Endothelial cell of umbilical vein (primary cell): Measurements from ENCODE around the gene FAM135A. TPM values are rescaled to one million over a fixed set of nuclear protein-coding genes. Genes with fewer than 3 reads are reported as not detected.

ENCODE experiments used
- BruUV-seq: library from RNA; stranded (reverse); fragments of 400-500 nt; replicated peaks from 2 replicates; lab custom pipeline; 2021; lab: Mats Ljungman, UMichigan
- CTCF ChIA-PET: fragments of 300-600, 350-600 bp; sonication (Branson Sonifier 250); formaldehyde crosslinking; loops from one replicate; lab custom pipeline; 2021; ENCODE audit warnings: antibody characterized with exemption, inconsistent platforms; lab: Charles Lee
- POLR2A ChIA-PET: fragments of 300-600, 350-600 bp; sonication (Branson Sonifier 250); formaldehyde crosslinking; loops from one replicate; lab custom pipeline; 2021; ENCODE audit warnings: antibody characterized with exemption, inconsistent platforms; lab: Charles Lee
- DNase-seq: peaks from one replicate; pipeline ENCODE4 v3.0.0-alpha.2; 2011; ENCODE audit warnings: low read depth, low spot score
- FAIRE-seq: peaks from 2 replicates; lab custom pipeline; 2011; peaks lifted over from hg19 to GRCh38; lab: Jason Lieb, UNC
- H2AFZ ChIP-seq: 2 replicates; pipeline ENCODE4 v1.6.0; 2012; ENCODE audit warnings: low read depth, low read length, control low read depth, inconsistent platforms
- H3K27ac ChIP-seq: 2 replicates; pipeline ENCODE4 v1.5.1; 2011; ENCODE audit warnings: low read depth, mild to moderate bottlenecking, control low read depth, low read length, moderate library complexity; ENCODE audit not compliant: insufficient read depth
- H3K27me3 ChIP-seq, 2 experiments: 2 replicates each; pipeline versions ENCODE4 v1.6.0 to v1.6.1; 2011; ENCODE audit warnings: low read length in 2 of 2, mixed read lengths in 1 of 2; ENCODE audit not compliant: control insufficient read depth in 2 of 2, insufficient read depth in 2 of 2
- H3K36me3 ChIP-seq, 2 experiments: 2 replicates in 1 of 2; 3 replicates in 1 of 2; pipeline ENCODE4 v1.5.1; 2011; ENCODE audit warnings: low read length in 2 of 2, mild to moderate bottlenecking in 1 of 2, moderate library complexity in 1 of 2; ENCODE audit not compliant: control insufficient read depth in 2 of 2, insufficient read depth in 2 of 2; ENCODE audit errors: extremely low read depth in 1 of 2
- H3K4me1 ChIP-seq: 3 replicates; pipeline ENCODE4 v1.5.1; 2011; ENCODE audit warnings: mild to moderate bottlenecking, low read length; ENCODE audit not compliant: control insufficient read depth, insufficient read depth; ENCODE audit errors: extremely low read depth
- H3K4me2 ChIP-seq: 2 replicates; pipeline ENCODE4 v1.6.1; 2011; ENCODE audit warnings: low read length, control low read depth, mixed read lengths; ENCODE audit not compliant: insufficient read depth
- H3K4me3 ChIP-seq, 3 experiments: fragments of 200-600 bp in 1 of 3; sonication (generic), shearing (Covaris generic) in 1 of 3; replicated peaks in 1 of 3; 2 replicates each; pipeline ENCODE4 v1.5.1; 2011 to 2016; ENCODE audit warnings: control low read depth in 3 of 3, low read length in 3 of 3, mild to moderate bottlenecking in 2 of 3, inconsistent platforms in 1 of 3, low read depth in 1 of 3, moderate library complexity in 1 of 3; ENCODE audit not compliant: insufficient read depth in 1 of 3
- H3K79me2 ChIP-seq: 2 replicates; pipeline ENCODE4 v1.6.0; 2012; ENCODE audit warnings: low read length, inconsistent platforms; ENCODE audit not compliant: control insufficient read depth, insufficient read depth
- H3K9ac ChIP-seq: replicated peaks from 2 replicates; pipeline ENCODE3; 2011; ENCODE audit warnings: low read length, control low read depth; ENCODE audit not compliant: insufficient read depth; ENCODE audit errors: extremely low read depth
- H3K9me1 ChIP-seq: replicated peaks from 3 replicates; pipeline ENCODE4 v1.6.0; 2011; ENCODE audit warnings: mild to moderate bottlenecking, low read length; ENCODE audit not compliant: control insufficient read depth, insufficient read depth; ENCODE audit errors: extremely low read depth
- H3K9me3 ChIP-seq: replicated peaks from 2 replicates; pipeline ENCODE4 v1.5.1; 2012; ENCODE audit warnings: low read length, inconsistent platforms; ENCODE audit not compliant: control insufficient read depth, insufficient read depth
- H4K20me1 ChIP-seq: replicated peaks from 2 replicates; pipeline ENCODE3; 2011; ENCODE audit warnings: mild to moderate bottlenecking, low read length; ENCODE audit not compliant: control insufficient read depth, insufficient read depth; ENCODE audit errors: extremely low read depth
- EZH2 ChIP-seq: IDR thresholded peaks from 2 replicates; pipeline ENCODE4 v1.6.1; 2012; ENCODE audit warnings: borderline replicate concordance, low read depth, mild to moderate bottlenecking, moderate library complexity, low read length, inconsistent platforms; ENCODE audit not compliant: severe bottlenecking
- FOS ChIP-seq: IDR thresholded peaks from 2 replicates; pipeline ENCODE4 v1.6.1; 2011; ENCODE audit warnings: mild to moderate bottlenecking, low read length, moderate library complexity, borderline replicate concordance; ENCODE audit not compliant: insufficient read depth
- GATA2 ChIP-seq: IDR thresholded peaks from 2 replicates; pipeline ENCODE4 v1.7.0; 2011; ENCODE audit warnings: low read depth, mild to moderate bottlenecking, moderate library complexity, mixed read lengths, low read length; ENCODE audit not compliant: insufficient read length, insufficient read depth
- JUN ChIP-seq: IDR thresholded peaks from 2 replicates; pipeline ENCODE4 v1.6.1; 2011; ENCODE audit warnings: borderline replicate concordance, low read depth; ENCODE audit not compliant: insufficient read length, insufficient read depth
- MYC ChIP-seq: IDR thresholded peaks from one replicate; pipeline ENCODE4 v1.6.1; 2011; ENCODE audit warnings: mild to moderate bottlenecking, low read depth, low read length
- POLR2A ChIP-seq: IDR thresholded peaks from 2 replicates; pipeline ENCODE4 v1.6.1; 2012; ENCODE audit warnings: low read depth, mild to moderate bottlenecking, control low read depth, low read length
- POLR2AphosphoS5 ChIP-seq: IDR thresholded peaks from 2 replicates; pipeline ENCODE4 v1.6.1; 2012; ENCODE audit warnings: low read depth, mild to moderate bottlenecking, control low read depth, low read length, moderate library complexity; ENCODE audit not compliant: insufficient read depth
- dilution Hi-C: fragments of 300-500 bp; cut with MboI; formaldehyde crosslinking; loops from one replicate; pipeline ENCODE4 v1.15.0; 2019; ENCODE audit warnings: low sequenced_read_pairs; ENCODE audit not compliant: extremely low pct_ligation_motif_present
- intact Hi-C: fragments of 100-400 bp; cut with micrococcal nuclease; formaldehyde crosslinking; loops from one replicate; pipeline ENCODE4 v1.10.0; 2022
- polyA plus RNA-seq, 4 experiments: library from polyadenylated mRNA; depleted of rRNA in 3 of 4; stranded (reverse) in 3 of 4; unstranded in 1 of 4; fragments of >200 nt; gene quantifications; 2 replicates each; pipeline versions ENCODE4 v1.2.1 to v1.2.3, GENCODE V29; 2011 to 2012; ENCODE audit warnings: missing spikeins in 1 of 4
- total RNA-seq: library from RNA; stranded (reverse); gene quantifications from 2 replicates; pipeline ENCODE4 v1.2.3, GENCODE V29; 2021
- TF ChIP-seq, protein P1 (sequence below): IDR thresholded peaks from 2 replicates; pipeline ENCODE4 v1.6.1; 2011; ENCODE audit not compliant: insufficient read depth, insufficient read length
- TF ChIP-seq, protein P2 (sequence below), 2 donors: IDR thresholded peaks; 1 replicate in 1 of 2; 2 replicates in 1 of 2; pipeline ENCODE4 v1.5.1; 2011; ENCODE audit warnings: low read length in 2 of 2, mild to moderate bottlenecking in 2 of 2, moderate library complexity in 2 of 2, control low read depth in 1 of 2, inconsistent platforms in 1 of 2, low read depth in 1 of 2; ENCODE audit not compliant: insufficient read depth in 1 of 2; ENCODE audit errors: extremely low read depth in 1 of 2

The FAM135A gene
- total and polyA plus RNA-seq, 2 donors (not counting 3 experiments of a cell fraction or from before 2014, with no cell fraction given), result 3.7 to 9.6 TPM

DNA sequence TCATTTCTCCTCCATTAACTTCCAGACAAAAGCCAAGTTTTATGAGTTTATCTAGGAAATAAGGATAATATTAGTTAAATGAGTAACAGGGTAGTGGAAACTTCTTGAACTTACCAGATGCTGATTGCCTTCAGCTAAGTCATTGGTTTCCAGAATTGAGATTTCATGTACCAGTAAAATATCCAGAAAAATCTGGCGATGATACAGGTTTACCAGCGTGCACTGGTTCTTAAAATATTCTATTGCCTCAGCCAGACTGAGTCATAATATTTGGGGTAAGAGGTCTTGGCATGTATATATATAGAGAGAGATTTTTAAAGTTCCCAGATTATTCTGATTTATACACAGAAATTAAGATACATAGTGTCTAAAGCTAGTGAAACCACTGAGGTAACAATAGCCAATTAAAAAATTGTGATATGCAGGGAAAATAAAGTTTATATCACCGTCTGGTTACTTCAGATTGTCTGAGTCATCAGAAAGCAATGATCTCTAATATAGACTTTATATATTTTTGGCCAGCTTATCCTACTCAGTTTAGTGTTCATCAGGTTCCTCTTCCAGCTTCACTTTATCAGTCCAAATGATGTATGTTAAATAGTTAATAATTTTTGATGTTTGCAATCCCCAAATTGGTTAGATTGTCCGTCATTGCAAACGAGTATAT is 113.9 kb downstream of the FAM135A start:
- no peaks in the 10 kb centered on the region for H3K4me1 ChIP-seq
- no peak overlapping the region for H2AFZ ChIP-seq
- no peak overlapping the region for H3K4me2 ChIP-seq
- no peak for DNase-seq
- intact Hi-C loops (no loop called here), dilution Hi-C loops (no loop called here)
- TF ChIP-seq FOS (no peak), POLR2A (no peak), GATA2 (no peak), MYC (no peak), JUN (no peak), EZH2 (no peak)
- TF ChIP-seq, protein P1, sequence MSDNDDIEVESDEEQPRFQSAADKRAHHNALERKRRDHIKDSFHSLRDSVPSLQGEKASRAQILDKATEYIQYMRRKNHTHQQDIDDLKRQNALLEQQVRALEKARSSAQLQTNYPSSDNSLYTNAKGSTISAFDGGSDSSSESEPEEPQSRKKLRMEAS, result no peak
- no peaks in the 10 kb centered on the region for H4K20me1 ChIP-seq
- no peaks in the 10 kb centered on the region for H3K9me3 ChIP-seq
- no TSS peak for BruUV-seq
- FAIRE-seq, result no peak
- no peaks in the 10 kb centered on the region for H3K27me3 ChIP-seq
- H3K4me3 ChIP-seq, result no peak overlapping the region
- H3K79me2 ChIP-seq, result no peaks in the 10 kb centered on the region
- H3K36me3 ChIP-seq, result no peaks in the 10 kb centered on the region
- no peaks in the 10 kb centered on the region for H3K9me1 ChIP-seq
- no peak overlapping the region for H3K27ac ChIP-seq
- ChIA-PET CTCF (no interaction called here), POLR2A (no interaction called here)
- no peak overlapping the region for H3K9ac ChIP-seq

DNA sequence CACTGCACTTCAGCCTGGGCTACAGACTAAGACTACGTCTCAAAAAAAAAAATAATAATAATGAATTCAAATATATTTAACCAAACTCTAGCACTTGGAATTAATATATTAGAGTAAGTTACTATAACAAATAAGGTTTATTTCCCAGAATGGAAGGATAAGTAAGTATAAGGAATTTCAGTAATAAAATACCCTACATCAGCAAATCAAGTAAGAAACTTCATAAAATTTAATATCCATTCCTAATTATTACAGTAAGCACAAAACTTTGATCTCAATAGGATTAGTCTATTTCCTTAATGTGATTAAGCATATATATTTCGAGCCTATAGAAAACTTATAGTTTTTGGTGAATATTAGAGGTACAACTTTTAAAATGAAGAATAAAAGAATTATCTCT is 116.7 kb downstream of the FAM135A start:
- Histone ChIP-seq H3K4me2 (no peak overlapping the region), H3K9me3 (no peaks in the 10 kb centered on the region), H3K9me1 (no peaks in the 10 kb centered on the region), H2AFZ (no peak overlapping the region), H3K79me2 (no peaks in the 10 kb centered on the region), H4K20me1 (no peaks in the 10 kb centered on the region), H3K9ac (no peak overlapping the region), H3K36me3 (no peaks in the 10 kb centered on the region), H3K27ac (no peak overlapping the region), H3K4me3 (no peak overlapping the region), H3K27me3 (no peaks in the 10 kb centered on the region), H3K4me1 (no peaks in the 10 kb centered on the region)
- POLR2A ChIA-PET, result no interaction called here
- intact Hi-C loops (no loop called here), dilution Hi-C loops (no loop called here)
- CTCF ChIA-PET, result interaction anchor here (1.6 kb wide), 1 partner anchor 16 kb away, joined by 3 read pairs; no protein-coding TSS in a partner anchor
- TF ChIP-seq, protein P1, result no peak
- TF ChIP-seq MYC (no peak), GATA2 (no peak), JUN (no peak), FOS (no peak), EZH2 (no peak), POLR2AphosphoS5 (no peak), POLR2A (no peak)
- TF ChIP-seq, protein P2, sequence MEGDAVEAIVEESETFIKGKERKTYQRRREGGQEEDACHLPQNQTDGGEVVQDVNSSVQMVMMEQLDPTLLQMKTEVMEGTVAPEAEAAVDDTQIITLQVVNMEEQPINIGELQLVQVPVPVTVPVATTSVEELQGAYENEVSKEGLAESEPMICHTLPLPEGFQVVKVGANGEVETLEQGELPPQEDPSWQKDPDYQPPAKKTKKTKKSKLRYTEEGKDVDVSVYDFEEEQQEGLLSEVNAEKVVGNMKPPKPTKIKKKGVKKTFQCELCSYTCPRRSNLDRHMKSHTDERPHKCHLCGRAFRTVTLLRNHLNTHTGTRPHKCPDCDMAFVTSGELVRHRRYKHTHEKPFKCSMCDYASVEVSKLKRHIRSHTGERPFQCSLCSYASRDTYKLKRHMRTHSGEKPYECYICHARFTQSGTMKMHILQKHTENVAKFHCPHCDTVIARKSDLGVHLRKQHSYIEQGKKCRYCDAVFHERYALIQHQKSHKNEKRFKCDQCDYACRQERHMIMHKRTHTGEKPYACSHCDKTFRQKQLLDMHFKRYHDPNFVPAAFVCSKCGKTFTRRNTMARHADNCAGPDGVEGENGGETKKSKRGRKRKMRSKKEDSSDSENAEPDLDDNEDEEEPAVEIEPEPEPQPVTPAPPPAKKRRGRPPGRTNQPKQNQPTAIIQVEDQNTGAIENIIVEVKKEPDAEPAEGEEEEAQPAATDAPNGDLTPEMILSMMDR (IDR thresholded peaks at IDR 0.05; ENCODE audit: extremely low read depth in 1 of 2, insufficient read depth in 1 of 2, low read depth in 1 of 2, low read length in 2 of 2), result no peak
- BruUV-seq, result no TSS peak
- no peak for DNase-seq
- FAIRE-seq, result no peak
